Spleen (tissue), 7 donors: ENCODE measurements around the gene BCL10.

Source experiments
- POLR2A ChIP-seq, 3 donors: fragments of 450-650 bp; IDR thresholded peaks; one replicate each; pipeline ENCODE4 v1.5.1; 2017; ENCODE audit warnings: antibody characterized with exemption in 3 of 3, mild to moderate bottlenecking in 1 of 3
- TF ChIP-seq, protein P1 (sequence below), 11 experiments: fragments of 200-600 bp in 7 of 11; fragments of 450-650 bp in 4 of 11; sonication (generic) in 4 of 11; IDR thresholded peaks in 8 of 11; conservative IDR thresholded peaks in 3 of 11; 1 replicate in 7 of 11; 2 replicates in 4 of 11; pipeline versions ENCODE4 v1.4.0 to v1.8.0; 2016 to 2021; ENCODE audit warnings: antibody characterized with exemption in 11 of 11, inconsistent platforms in 4 of 11, mild to moderate bottlenecking in 1 of 11
- donor health status: DM: no; HTN: no; CAD: no; lungs with moderate emphysema.
- donor health status: DM: no; HTN: no; CAD: no.
- donor health status: DM: no; HTN: no; CAD: no.

DNA sequence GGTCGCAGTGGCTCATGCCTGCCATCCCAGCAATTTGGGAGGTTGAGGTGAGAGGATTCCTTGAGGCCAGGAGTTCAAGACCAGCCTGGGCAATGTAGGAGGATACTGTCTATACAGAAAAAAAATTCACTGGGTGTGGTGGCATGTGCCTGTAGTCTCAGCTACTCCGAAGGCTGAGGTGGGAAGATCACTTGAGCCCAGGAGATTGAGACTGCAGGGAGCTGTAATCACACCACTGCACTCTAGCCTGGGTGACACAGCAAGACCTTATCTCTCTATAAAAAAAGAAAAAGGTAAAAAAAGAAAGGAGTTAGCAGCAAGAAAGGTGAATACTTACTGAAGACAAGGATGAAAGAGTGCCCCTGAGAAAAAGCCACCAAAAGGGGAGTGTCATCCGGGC lies 23.7 kb upstream of the BCL10 start:
- TF ChIP-seq, protein P1, sequence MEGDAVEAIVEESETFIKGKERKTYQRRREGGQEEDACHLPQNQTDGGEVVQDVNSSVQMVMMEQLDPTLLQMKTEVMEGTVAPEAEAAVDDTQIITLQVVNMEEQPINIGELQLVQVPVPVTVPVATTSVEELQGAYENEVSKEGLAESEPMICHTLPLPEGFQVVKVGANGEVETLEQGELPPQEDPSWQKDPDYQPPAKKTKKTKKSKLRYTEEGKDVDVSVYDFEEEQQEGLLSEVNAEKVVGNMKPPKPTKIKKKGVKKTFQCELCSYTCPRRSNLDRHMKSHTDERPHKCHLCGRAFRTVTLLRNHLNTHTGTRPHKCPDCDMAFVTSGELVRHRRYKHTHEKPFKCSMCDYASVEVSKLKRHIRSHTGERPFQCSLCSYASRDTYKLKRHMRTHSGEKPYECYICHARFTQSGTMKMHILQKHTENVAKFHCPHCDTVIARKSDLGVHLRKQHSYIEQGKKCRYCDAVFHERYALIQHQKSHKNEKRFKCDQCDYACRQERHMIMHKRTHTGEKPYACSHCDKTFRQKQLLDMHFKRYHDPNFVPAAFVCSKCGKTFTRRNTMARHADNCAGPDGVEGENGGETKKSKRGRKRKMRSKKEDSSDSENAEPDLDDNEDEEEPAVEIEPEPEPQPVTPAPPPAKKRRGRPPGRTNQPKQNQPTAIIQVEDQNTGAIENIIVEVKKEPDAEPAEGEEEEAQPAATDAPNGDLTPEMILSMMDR (IDR thresholded peaks at IDR 0.05 in 8 of 11, conservative IDR thresholded peaks at IDR 0.05 in 3 of 11), result no peak
- no peak for TF ChIP-seq POLR2A (IDR thresholded peaks at IDR 0.05)
